Stimulated activated CD4-positive, alpha-beta T cell treated with anti-CD3 and anti-CD28 coated beads, Interleukin-12 subunit alpha, Interleukin-12 subunit beta, amount 100 ng/mL, for 48 hours (primary cell): ENCODE data around the gene NUP98.
"Not testable (repeated sequence)": the region's sequence is repeated elsewhere in the genome, so short reads cannot be mapped to it uniquely, and the experiment has no call there.

Source experiments
- DNase-seq, 3 donors: peaks; one replicate each; pipeline ENCODE4 v3.0.0-alpha.2; 2020; ENCODE audit warnings: low read depth in 2 of 3, low spot score in 1 of 3

NUP98 gene

GRCh38 chr11:3802011-3802790 is 4.8 kb upstream of the NUP98 start:
- DNase-seq, result no peak

DNA sequence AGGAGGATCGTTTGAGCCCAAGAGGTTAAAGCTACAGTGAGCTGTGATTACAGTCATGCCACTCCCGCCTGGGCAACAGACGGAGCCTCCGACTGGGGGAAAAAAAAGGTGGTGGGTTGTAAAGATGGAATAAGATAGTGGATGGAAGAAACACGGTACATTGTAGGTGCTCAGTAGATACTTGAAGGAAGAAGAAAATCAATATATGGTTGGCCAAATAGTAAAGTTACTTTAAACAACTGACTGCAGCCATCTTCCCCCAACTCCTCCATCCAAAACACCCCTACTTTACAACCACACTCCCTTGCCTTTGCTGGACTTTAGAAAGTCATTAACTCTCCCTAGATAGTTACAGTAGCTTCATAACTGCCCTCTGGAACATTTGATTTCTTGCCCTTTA is 2.5 kb upstream of the NUP98 start:
- no peak for DNase-seq

GRCh38 chr11:3799143-3799542 is 1.8 kb upstream of the NUP98 start:
- DNase-seq, result no peak

DNA sequence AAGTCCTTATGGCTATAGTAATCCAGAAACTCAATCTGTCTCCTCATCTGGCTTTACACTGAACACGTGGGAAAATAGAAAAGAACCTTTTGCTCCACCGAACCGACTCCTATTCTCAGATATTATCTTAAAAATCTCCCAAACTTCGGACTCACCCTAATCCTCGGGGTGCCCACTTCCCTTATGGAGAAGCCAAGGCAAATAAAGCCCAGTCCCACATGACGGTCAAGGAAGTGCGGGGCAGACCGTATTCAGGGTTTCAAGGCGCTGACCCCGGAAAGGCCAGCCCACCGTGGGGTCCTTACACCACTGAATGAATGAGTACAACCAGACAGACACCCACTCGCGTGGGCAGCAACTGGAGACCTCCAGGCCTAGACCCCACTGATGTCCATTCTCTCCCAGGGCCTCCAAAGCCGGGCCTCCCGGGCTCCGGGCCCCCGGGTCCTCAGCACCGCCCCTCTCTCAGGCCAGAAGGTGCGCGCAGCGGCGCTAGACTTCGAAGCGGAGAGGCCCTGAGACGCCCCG is 489 bp downstream of the NUP98 start:
- DNase-seq, result no peak

DNA sequence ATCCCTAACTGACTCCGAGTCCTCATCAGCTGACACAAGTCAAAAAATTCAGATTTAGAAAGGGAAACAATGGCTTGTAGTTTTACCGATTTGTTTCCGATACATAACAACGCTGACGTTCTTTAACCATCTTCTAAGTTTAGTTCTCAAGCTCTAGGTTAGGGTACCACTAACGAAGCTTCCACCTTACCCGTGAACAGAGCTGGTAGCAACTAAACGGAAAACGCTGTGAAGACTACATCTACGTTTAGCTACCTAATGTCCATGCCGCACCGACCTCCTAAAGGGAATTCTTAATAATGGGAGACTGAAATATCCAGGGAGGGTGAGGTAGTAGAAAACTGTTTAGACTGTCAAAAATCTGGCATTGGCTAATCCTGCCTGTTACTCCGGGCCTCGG is 1.0 kb downstream of the NUP98 start:
- DNase-seq, result no peak

GRCh38 chr11:3796002-3796311 is 1.4 kb downstream of the NUP98 start:
- no peak for DNase-seq

GRCh38 chr11:3795131-3796001 is 2.0 kb downstream of the NUP98 start:
- no peak for DNase-seq

DNA sequence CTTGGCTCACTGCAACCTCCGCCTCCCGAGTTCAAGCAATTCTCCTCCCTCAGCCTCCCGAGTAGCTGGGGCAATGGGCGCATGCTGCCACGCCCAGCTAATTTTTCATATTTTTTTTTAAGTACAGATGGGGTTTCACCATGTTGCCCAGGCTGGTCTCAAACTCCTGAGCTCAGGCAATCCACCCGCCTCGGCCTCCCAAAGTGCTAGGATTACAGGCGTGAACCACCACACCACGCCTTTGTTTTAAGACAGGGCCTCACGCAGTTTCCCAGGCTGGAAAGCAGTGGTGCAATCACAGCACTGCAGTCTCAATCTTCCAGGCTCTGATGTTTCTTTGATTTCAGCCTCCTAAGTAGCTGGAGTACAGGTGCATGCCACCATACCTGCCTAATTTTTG is 3.0 kb downstream of the NUP98 start:
- not testable (repeated sequence) for DNase-seq

- DNase-seq, result no peak
Observed at GRCh38 chr11:3786781-3787428, 10.4 kb downstream of the NUP98 start.

GRCh38 chr11:3783611-3784010 is 13.7 kb downstream of the NUP98 start:
- no peak for DNase-seq

GRCh38 chr11:3782963-3783362 is 14.4 kb downstream of the NUP98 start:
- no peak for DNase-seq

DNA sequence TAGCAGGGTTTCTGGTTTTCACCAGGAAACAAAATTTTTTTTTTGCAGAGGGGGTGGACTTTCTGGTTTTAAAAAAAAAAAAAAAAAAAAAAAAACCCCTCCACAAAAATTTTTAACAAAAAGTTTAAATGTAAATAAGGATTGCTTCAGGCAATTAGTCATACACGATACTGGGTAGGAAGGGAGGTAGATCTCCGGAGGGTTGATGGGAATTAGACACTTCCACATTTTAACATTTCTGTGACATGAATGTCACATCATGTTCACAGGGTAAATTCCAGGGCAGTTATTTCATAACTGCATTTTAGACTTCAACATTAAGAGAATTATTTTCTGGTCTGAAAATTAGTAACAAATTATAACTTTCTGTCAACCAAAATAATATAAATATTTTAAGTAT is 15.9 kb downstream of the NUP98 start:
- no peak for DNase-seq

DNA sequence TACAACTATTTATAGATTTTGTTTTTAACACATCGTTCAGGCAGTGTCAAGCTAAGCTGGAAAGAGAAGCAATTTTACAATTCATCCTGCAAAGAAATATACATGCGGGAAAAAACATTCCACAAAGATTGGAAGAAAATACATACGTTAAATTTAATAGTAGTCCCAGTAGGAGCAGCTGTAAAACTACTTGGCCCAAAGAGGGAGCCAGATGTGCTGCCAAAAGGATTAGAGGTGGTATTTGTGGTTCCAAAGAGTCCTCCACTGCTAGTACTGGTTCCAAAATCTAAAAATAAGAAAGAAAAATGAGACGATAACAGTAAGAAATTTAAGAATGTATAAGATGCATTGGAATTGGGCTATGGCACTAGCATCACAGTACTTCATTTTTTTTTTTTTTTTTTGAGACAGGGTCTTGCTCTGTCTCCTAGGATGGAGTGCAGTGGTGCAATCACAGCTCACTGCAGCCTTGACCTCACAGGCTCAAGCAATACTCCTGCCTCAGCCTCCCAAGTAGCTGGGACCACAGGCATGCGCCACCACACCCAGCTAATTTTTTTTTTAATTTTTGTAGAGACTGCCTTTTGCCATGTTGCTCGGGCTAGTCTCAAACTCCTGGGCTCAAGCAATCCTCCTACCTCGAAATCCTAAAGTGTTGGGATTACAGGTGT is 21.5 kb downstream of the NUP98 start:
- no peak for DNase-seq

DNA sequence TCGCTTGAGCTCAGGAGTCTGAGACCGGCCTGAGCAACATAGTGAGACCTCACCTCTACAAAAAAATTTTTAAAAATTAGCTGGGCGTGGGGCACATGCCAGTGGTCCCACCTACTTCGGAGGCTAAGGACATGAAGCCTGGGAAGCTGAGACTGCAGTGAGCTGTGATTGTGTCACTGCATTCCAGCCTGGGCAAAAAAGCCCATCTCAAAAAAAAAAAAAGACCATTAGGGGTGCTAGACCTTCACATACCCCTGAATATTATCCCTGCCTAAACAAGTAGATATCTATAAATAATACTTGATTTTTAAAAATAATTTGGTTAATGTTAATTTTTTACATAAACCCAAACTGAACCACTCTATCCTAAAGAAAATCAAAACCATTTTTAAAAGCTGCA is 24.2 kb downstream of the NUP98 start:
- no peak for DNase-seq

GRCh38 chr11:3767536-3767935 is 29.8 kb downstream of the NUP98 start:
- no peak for DNase-seq

GRCh38 chr11:3766836-3767235 is 30.5 kb downstream of the NUP98 start:
- DNase-seq, result not testable (repeated sequence)

DNA sequence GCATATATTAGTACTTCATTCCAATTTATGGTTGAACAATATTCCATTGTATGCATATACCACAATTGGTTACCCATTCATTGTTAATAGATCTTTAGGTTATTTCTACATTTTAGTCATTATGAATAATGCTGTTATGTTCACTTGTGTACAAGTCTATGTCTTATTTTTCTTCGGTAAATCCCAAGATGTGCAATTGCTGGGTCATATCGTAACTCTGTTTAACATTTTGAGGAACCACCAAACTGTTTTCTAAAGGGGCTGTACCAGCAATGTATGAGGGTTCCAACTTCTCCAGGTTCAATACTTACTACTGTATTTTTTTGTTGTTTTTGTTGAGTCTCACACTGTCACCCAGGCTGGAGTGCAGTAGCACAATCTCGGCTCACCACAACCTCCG is 33.1 kb downstream of the NUP98 start:
- no peak for DNase-seq

DNA sequence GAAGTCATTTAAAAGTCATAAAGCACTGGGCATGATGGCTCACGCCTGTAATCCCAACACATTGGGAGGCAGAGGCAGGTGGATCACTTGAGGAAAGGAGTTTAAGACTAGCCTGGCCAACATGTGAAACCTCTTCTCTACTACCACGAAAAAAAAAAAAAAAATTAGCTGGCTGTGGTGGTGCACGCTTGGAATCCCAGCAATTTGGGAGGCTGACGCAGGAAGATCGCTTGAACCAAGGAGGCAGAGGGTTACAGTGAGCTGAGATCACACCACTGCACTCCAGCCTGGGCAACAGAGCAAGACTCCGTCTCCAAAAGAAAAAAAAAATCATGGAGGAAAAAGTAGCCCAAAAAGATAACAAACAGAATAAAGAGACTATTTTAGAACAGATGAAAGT is 42.2 kb downstream of the NUP98 start:
- no peak for DNase-seq

DNA sequence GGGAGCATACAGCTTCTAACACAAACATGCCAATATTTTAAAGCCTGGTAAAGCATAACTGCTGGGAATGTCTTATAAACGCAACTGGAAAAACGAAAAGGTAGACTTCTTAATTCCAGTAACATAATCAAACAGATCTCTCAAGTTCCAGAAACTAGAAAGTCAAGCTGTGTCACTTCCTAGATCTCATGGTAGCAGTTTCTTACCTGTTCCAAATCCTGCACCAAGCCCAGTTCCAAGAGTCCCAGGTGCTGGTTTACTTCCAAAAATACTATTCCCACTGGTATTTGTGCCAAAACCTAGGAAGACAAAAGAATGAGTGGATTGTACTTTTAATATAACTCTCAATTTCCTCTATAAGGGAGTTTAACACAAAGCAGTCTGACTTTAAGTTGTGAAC is 44.2 kb downstream of the NUP98 start:
- DNase-seq, result no peak

- no peak for DNase-seq
Observed at GRCh38 chr11:3747704-3748103, 49.6 kb downstream of the NUP98 start.

GRCh38 chr11:3745161-3745560 is 52.2 kb downstream of the NUP98 start:
- DNase-seq, result no peak
